GM12891 (cell line): ENCODE data around the gene PCDHA4.

ENCODE experiments used
- POLR2A ChIP-seq: IDR thresholded peaks from 2 replicates; pipeline ENCODE4 v1.6.1; 2011; ENCODE audit warnings: low read depth, low read length, control low read depth
- POLR2AphosphoS5 ChIP-seq: IDR thresholded peaks from 2 replicates; pipeline ENCODE4 v1.6.1; 2011; ENCODE audit warnings: low read depth, low read length, control low read depth
- TAF1 ChIP-seq: IDR thresholded peaks from 2 replicates; pipeline ENCODE4 v1.6.1; 2011; ENCODE audit warnings: low read depth, low read length, control low read depth

- TF ChIP-seq POLR2A: no peak
- TF ChIP-seq TAF1: no peak
- TF ChIP-seq POLR2AphosphoS5: no peak
Observed at GRCh38 chr5:140857987-140858240, 51.0 kb downstream of the PCDHA4 start.
